ENCODE data around the gene PCDH15.
"Not testable (repeated sequence)": the region's sequence is repeated elsewhere in the genome, so short reads cannot be mapped to it uniquely, and the experiment has no call there.

PCDH15 gene

GRCh38 chr10:54531296-54531695 lies 269.7 kb downstream of the PCDH15 start:
- DNase-seq, result no peak

- DNase-seq, result no peak
Observed at GRCh38 chr10:54530299-54530698, 270.7 kb downstream of the PCDH15 start.

- DNase-seq, result no peak
Observed at GRCh38 chr10:54525816-54526215, 275.2 kb downstream of the PCDH15 start.

GRCh38 chr10:54515244-54515643 lies 285.8 kb downstream of the PCDH15 start:
- DNase-seq, result not testable (repeated sequence)

- DNase-seq, result no peak
Observed at GRCh38 chr10:54503863-54504262, 297.2 kb downstream of the PCDH15 start.

- DNase-seq, result no peak
Observed at GRCh38 chr10:54501929-54502328, 299.1 kb downstream of the PCDH15 start.

- no peak for DNase-seq
Observed at GRCh38 chr10:54496852-54497251, 304.2 kb downstream of the PCDH15 start.

GRCh38 chr10:54487743-54488142 lies 313.3 kb downstream of the PCDH15 start:
- no peak for DNase-seq

- no peak for DNase-seq
Observed at GRCh38 chr10:54485971-54486370, 315.1 kb downstream of the PCDH15 start.

- DNase-seq, result no peak
Observed at GRCh38 chr10:54484186-54484585, 316.8 kb downstream of the PCDH15 start.

- no peak for DNase-seq
Observed at GRCh38 chr10:54478601-54479000, 322.4 kb downstream of the PCDH15 start.

GRCh38 chr10:54477738-54478137 lies 323.3 kb downstream of the PCDH15 start:
- DNase-seq, result no peak

- no peak for DNase-seq
Observed at GRCh38 chr10:54470324-54470631, 330.8 kb downstream of the PCDH15 start.

- DNase-seq, result no peak
Observed at GRCh38 chr10:54469587-54470323, 331.3 kb downstream of the PCDH15 start.

- no peak for DNase-seq
Observed at GRCh38 chr10:54454271-54454670, 346.8 kb downstream of the PCDH15 start.

GRCh38 chr10:54449056-54449455 lies 352.0 kb downstream of the PCDH15 start:
- no peak for DNase-seq

GRCh38 chr10:54444170-54444569 lies 356.9 kb downstream of the PCDH15 start:
- no peak for DNase-seq

GRCh38 chr10:54441275-54441674 lies 359.8 kb downstream of the PCDH15 start:
- DNase-seq, result no peak

GRCh38 chr10:54434782-54435181 lies 366.2 kb downstream of the PCDH15 start:
- no peak for DNase-seq

- no peak for DNase-seq
Observed at GRCh38 chr10:54415483-54415882, 385.5 kb downstream of the PCDH15 start.

GRCh38 chr10:54402576-54402975 lies 398.5 kb downstream of the PCDH15 start:
- peak in 1 of 2 experiments; percentile 24 for DNase-seq

GRCh38 chr10:54396031-54396430 lies 405.0 kb downstream of the PCDH15 start:
- DNase-seq, result no peak

- DNase-seq, result not testable (repeated sequence)
Observed at GRCh38 chr10:54394598-54394997, 406.4 kb downstream of the PCDH15 start.

GRCh38 chr10:54372179-54372578 lies 428.9 kb downstream of the PCDH15 start:
- peak in 1 of 2 experiments; percentile 34 for DNase-seq

- no peak for DNase-seq
Observed at GRCh38 chr10:54368984-54369383, 432.0 kb downstream of the PCDH15 start.
